Temporal lobe (tissue), 2 donors: ENCODE results near the gene SPACA6. TPM values are rescaled to one million over a fixed set of nuclear protein-coding genes. Genes with fewer than 3 reads are reported as not detected.

ENCODE experiments used
- small RNA-seq: library from RNA; depleted of rRNA; stranded (forward); fragments of <200 nt; gene quantifications from one replicate; pipeline ENCODE3, GENCODE V24; 2014; ENCODE audit warnings: low replicate concordance
- total RNA-seq: library from RNA; depleted of rRNA; stranded (reverse); fragments of >200 nt; gene quantifications from one replicate; pipeline ENCODE4 v1.2.3, GENCODE V29; 2014

The SPACA6 gene
- total RNA-seq, 1 donor from 2014 or later: 2.7 TPM

Small RNA genes lying within 50 kb of the gene (small RNA-seq; reads per million reads assigned to genes)
- not detected for gene AC018755.2
- not detected for gene MIR125A
- gene MIR99B: 0.94 reads per million, percentile 73 among the genes with 10 or more reads in this experiment
- not detected for gene MIRLET7E

Other genes with a start within 250 kb of the SPACA6 start
- 1.2 TPM for gene SIGLEC8, start 234.9 kb upstream of the SPACA6 start, total RNA-seq
- not detected for gene CEACAM18, start 214.8 kb upstream of the SPACA6 start, total RNA-seq
- gene SIGLEC12, start 191.5 kb upstream of the SPACA6 start, total RNA-seq: not detected
- not detected for gene SIGLEC6, start 161.7 kb upstream of the SPACA6 start, total RNA-seq
- 6.4 TPM for gene ZNF175, start 122.0 kb upstream of the SPACA6 start, total RNA-seq
- gene SIGLEC5, start 62.9 kb upstream of the SPACA6 start, total RNA-seq: 0.25 TPM
- gene SIGLEC14, start 46.5 kb upstream of the SPACA6 start, total RNA-seq: under 0.01 TPM
- gene HAS1, start 30.7 kb downstream of the SPACA6 start, total RNA-seq: 2.7 TPM
- 1.2 TPM for gene FPR1, start 58.5 kb downstream of the SPACA6 start, total RNA-seq
- gene FPR2, start 67.8 kb downstream of the SPACA6 start, total RNA-seq: not detected
- under 0.01 TPM for gene FPR3, start 101.8 kb downstream of the SPACA6 start, total RNA-seq
- 24.6 TPM for gene ZNF577, start 194.6 kb downstream of the SPACA6 start, total RNA-seq
- 21.6 TPM for gene ZNF649, start 211.7 kb downstream of the SPACA6 start, total RNA-seq
- 9.6 TPM for gene ZNF613, start 234.1 kb downstream of the SPACA6 start, total RNA-seq